Lung (tissue), 12 donors: ENCODE measurements around the gene PTPN14. TPM values are rescaled to one million over a fixed set of nuclear protein-coding genes. Genes with fewer than 3 reads are reported as not detected.

Source experiments
- ATAC-seq: fragments of 200-7000 bp; cut with Tn5 transposase; one replicate; pipeline ENCODE4 v1.9.1; 2020; ENCODE audit warnings: moderate number of reproducible peaks; ENCODE audit not compliant: insufficient read depth, low FRiP score
- DNase-seq, 3 donors: peaks; one replicate each; pipeline ENCODE4 v3.0.0-alpha.2; 2013 to 2017
- H3K27ac ChIP-seq, 2 donors: one replicate each; pipeline ENCODE4 v1.5.1; 2013; ENCODE audit warnings: mild to moderate bottlenecking in 2 of 2, moderate library complexity in 2 of 2, control low read depth in 1 of 2, inconsistent platforms in 1 of 2, low read depth in 1 of 2, low read length in 1 of 2
- H3K27me3 ChIP-seq, 3 donors: one replicate each; pipeline ENCODE4 v1.5.1; 2013; ENCODE audit warnings: low read length in 2 of 3; ENCODE audit not compliant: control insufficient read depth in 3 of 3, insufficient read depth in 3 of 3
- H3K36me3 ChIP-seq, 4 donors: one replicate each; pipeline ENCODE4 v1.5.1; 2013; ENCODE audit warnings: low read length in 4 of 4, mild to moderate bottlenecking in 1 of 4, moderate library complexity in 1 of 4; ENCODE audit not compliant: control insufficient read depth in 4 of 4, insufficient read depth in 4 of 4
- H3K4me1 ChIP-seq, 5 donors: one replicate each; pipeline ENCODE4 v1.5.1; 2013; ENCODE audit warnings: low read length in 5 of 5, mild to moderate bottlenecking in 2 of 5, moderate library complexity in 1 of 5; ENCODE audit not compliant: control insufficient read depth in 5 of 5, insufficient read depth in 5 of 5
- H3K4me3 ChIP-seq: one replicate; pipeline ENCODE4 v1.5.1; 2013; ENCODE audit warnings: mild to moderate bottlenecking, control low read depth, moderate library complexity
- H3K9ac ChIP-seq, 2 donors: one replicate each; pipeline ENCODE4 v1.5.1; 2013; ENCODE audit warnings: low read length in 2 of 2, control low read depth in 1 of 2; ENCODE audit not compliant: insufficient read depth in 1 of 2
- H3K9me3 ChIP-seq, 4 donors: one replicate each; pipeline ENCODE4 v1.5.1; 2013; ENCODE audit warnings: low read length in 3 of 4, mild to moderate bottlenecking in 1 of 4, moderate library complexity in 1 of 4; ENCODE audit not compliant: control insufficient read depth in 4 of 4, insufficient read depth in 3 of 4
- CTCF ChIP-seq: IDR thresholded peaks from 2 replicates; pipeline ENCODE4 v1.5.1; 2012; ENCODE audit warnings: mild to moderate bottlenecking; ENCODE audit errors: control extremely low read depth, extremely low read depth
- WGBS, 2 donors: extraction: QIAGEN DNeasy Blood & Tissue Kit; methylation state at CpG; one replicate each; pipeline ENCODE4 v1.1.7; 2013; 5-methylcytosine and 5-hydroxymethylcytosine counted together
- polyA plus RNA-seq, 2 donors: library from polyadenylated mRNA; stranded (reverse); fragments of 200-250 nt; gene quantifications; one replicate each; pipeline ENCODE4 v1.2.1, GENCODE V29; 2013
- total RNA-seq, 2 donors: library from RNA; depleted of rRNA in 1 of 2; stranded (reverse); fragments of >200 nt in 1 of 2; gene quantifications; one replicate each; pipeline ENCODE4 v1.2.1, GENCODE V29; 2014 to 2021
- donor health status: control.
- donor health status: control.
- donor health status: Bipolar disorder and iron deficiency.
- donor health status: healthy.
- donor health status: DM: yes; HTN: yes; CAD: no.

The PTPN14 gene
- total and polyA plus RNA-seq, 4 donors: 4.4 to 43.2 (median 15.2) TPM

- peaks cover 10 to 32% (median 19%) of the 10 kb centered on the region in 5 donors for H3K4me1 ChIP-seq
Measured at GRCh38 chr1:214544791-214545190, 6.6 kb downstream of the PTPN14 start.

DNA sequence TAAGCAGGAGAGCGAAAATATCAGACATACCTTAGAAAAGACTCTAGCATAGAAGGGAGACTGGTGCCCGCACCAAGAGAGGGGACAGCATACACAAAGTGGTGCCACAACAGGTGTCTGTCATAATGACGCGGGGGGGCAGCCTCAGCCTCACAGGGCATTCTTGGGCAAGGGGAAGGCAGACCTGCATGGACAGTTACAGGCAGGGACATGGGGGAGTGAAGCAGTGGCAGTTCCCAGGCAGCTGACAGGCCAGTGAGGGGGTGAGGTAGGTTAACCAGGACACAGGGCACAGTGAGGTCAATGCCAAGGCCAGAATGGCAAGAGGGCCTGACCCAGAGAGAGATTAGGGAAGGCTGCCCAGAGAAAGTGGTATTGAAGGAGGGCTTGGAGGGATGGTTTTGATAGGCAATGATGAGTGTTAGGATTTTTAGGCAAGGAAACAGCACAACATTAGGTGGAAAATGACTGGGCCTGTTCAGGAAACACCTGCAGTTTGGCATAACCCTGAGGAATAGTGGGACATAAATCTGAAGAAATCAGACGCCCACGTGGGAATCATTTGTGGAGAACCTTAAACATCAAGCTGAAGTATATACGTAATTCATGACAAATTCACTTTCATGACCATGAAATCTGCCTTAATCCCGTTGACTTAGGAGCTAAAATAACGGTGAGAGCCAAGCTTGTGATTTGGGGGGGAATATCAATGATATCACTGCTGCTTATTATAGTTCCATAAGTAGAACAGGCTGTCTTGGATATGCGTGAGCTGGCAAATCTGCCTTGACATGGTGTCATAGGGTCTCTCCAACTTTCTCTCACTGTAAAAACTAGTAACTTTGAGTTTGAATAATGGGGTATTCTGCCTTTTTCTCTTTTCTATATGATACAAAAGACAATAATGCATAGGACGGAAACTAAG is 8.9 kb downstream of the PTPN14 start:
- DNase-seq: no peak
- Histone ChIP-seq H3K4me1 (peaks cover 7 to 20% (median 17%) of the 10 kb centered on the region in 5 donors), H3K27ac (no peak overlapping the region), H3K27me3 (no peaks in the 10 kb centered on the region), H3K9ac (no peak overlapping the region), H3K36me3 (no peaks in the 10 kb centered on the region), H3K4me3 (no peak overlapping the region), H3K9me3 (no peaks in the 10 kb centered on the region)
- WGBS, 2 donors: 83 to 90% methylated on average over 11 of the region's 11 CpGs
- TF ChIP-seq CTCF: no peak
- ATAC-seq: no peak

More at GRCh38 chr1:214544791-214545190, 6.6 kb downstream of the PTPN14 start:
- no peak for DNase-seq
- H3K9me3 ChIP-seq: no peaks in the 10 kb centered on the region
- H3K36me3 ChIP-seq: no peaks in the 10 kb centered on the region
- no peak for TF ChIP-seq CTCF
- ATAC-seq: no peak
- no peak overlapping the region for H3K9ac ChIP-seq
- H3K27ac ChIP-seq: no peak overlapping the region
- 76 to 85% methylated on average over 1 of the region's 1 CpG for WGBS, 2 donors
- no peaks in the 10 kb centered on the region for H3K27me3 ChIP-seq
- H3K4me3 ChIP-seq: no peak overlapping the region

GRCh38 chr1:214541693-214542092 is 9.7 kb downstream of the PTPN14 start:
- 45 to 61% methylated on average over 2 of the region's 2 CpGs for WGBS, 2 donors
- TF ChIP-seq CTCF: no peak
- Histone ChIP-seq H3K4me3 (no peak overlapping the region), H3K27me3 (no peaks in the 10 kb centered on the region), H3K9ac (no peak overlapping the region), H3K9me3 (no peaks in the 10 kb centered on the region), H3K4me1 (peaks cover 7 to 24% (median 20%) of the 10 kb centered on the region in 5 donors), H3K36me3 (no peaks in the 10 kb centered on the region), H3K27ac (no peak overlapping the region)
- ATAC-seq (no peak), DNase-seq (no peak)
